Keratinocyte (primary cell): Measurements from ENCODE around the gene GLCE. TPM values are rescaled to one million over a fixed set of nuclear protein-coding genes. Genes with fewer than 3 reads are reported as not detected.

ENCODE experiments used
- DNase-seq: peaks from one replicate; pipeline ENCODE4 v3.0.0-alpha.2; 2011; ENCODE audit warnings: low read depth, missing footprints, low spot score
- FAIRE-seq: peaks from 2 replicates; lab custom pipeline; 2011; peaks lifted over from hg19 to GRCh38; lab: Jason Lieb, UNC
- H2AFZ ChIP-seq: 2 replicates; pipeline ENCODE4 v1.6.0; 2012; ENCODE audit warnings: low read length, control low read depth, inconsistent platforms; ENCODE audit not compliant: control insufficient read depth
- H3K27ac ChIP-seq: 2 replicates; pipeline ENCODE4 v1.5.1; 2011; ENCODE audit warnings: low read length; ENCODE audit not compliant: control insufficient read depth, insufficient read depth
- H3K27me3 ChIP-seq: 3 replicates; pipeline ENCODE4 v1.6.0; 2011; ENCODE audit warnings: low read length; ENCODE audit not compliant: control insufficient read depth, insufficient read depth; ENCODE audit errors: extremely low read depth
- H3K36me3 ChIP-seq, 2 experiments: 2 replicates in 1 of 2; 3 replicates in 1 of 2; pipeline ENCODE4 v1.5.1; 2011; ENCODE audit warnings: low read length in 2 of 2, mild to moderate bottlenecking in 1 of 2; ENCODE audit not compliant: control insufficient read depth in 2 of 2, insufficient read depth in 2 of 2; ENCODE audit errors: extremely low read depth in 1 of 2
- H3K4me1 ChIP-seq: 3 replicates; pipeline ENCODE4 v1.5.1; 2011; ENCODE audit warnings: low read length; ENCODE audit not compliant: control insufficient read depth, insufficient read depth; ENCODE audit errors: extremely low read depth
- H3K4me2 ChIP-seq: 3 replicates; pipeline ENCODE4 v1.6.0; 2011; ENCODE audit warnings: low read depth, low read length; ENCODE audit not compliant: control insufficient read depth, insufficient read depth; ENCODE audit errors: extremely low read depth
- H3K4me3 ChIP-seq, 3 experiments: fragments of 200-600 bp in 1 of 3; sonication (generic) in 1 of 3; 2 replicates in 2 of 3; 3 replicates in 1 of 3; pipeline ENCODE4 v1.5.1; 2011 to 2016; ENCODE audit warnings: low read length in 3 of 3, mild to moderate bottlenecking in 3 of 3, control low read depth in 2 of 3, inconsistent platforms in 1 of 3, low read depth in 1 of 3, mixed read lengths in 1 of 3, mixed run types in 1 of 3, moderate library complexity in 1 of 3; ENCODE audit not compliant: control insufficient read depth in 2 of 3, insufficient read depth in 2 of 3; ENCODE audit errors: extremely low read depth in 1 of 3
- H3K79me2 ChIP-seq: 2 replicates; pipeline ENCODE4 v1.6.0; 2012; ENCODE audit warnings: low read length; ENCODE audit not compliant: control insufficient read depth, insufficient read depth
- H3K9ac ChIP-seq: 3 replicates; pipeline ENCODE4 v1.6.0; 2011; ENCODE audit warnings: low read length; ENCODE audit not compliant: control insufficient read depth, insufficient read depth; ENCODE audit errors: extremely low read depth
- H3K9me1 ChIP-seq: 3 replicates; pipeline ENCODE4 v1.6.0; 2011; ENCODE audit warnings: low read length; ENCODE audit not compliant: control insufficient read depth, insufficient read depth; ENCODE audit errors: extremely low read depth
- H3K9me3 ChIP-seq: 2 replicates; pipeline ENCODE4 v1.5.1; 2012; ENCODE audit warnings: low read depth, low read length; ENCODE audit not compliant: control insufficient read depth
- H4K20me1 ChIP-seq: 3 replicates; pipeline ENCODE4 v1.6.0; 2011; ENCODE audit warnings: low read length; ENCODE audit not compliant: control insufficient read depth, insufficient read depth; ENCODE audit errors: extremely low read depth
- CTCF ChIP-seq, 3 experiments: IDR thresholded peaks in 1 of 3; conservative IDR thresholded peaks in 1 of 3; optimal IDR thresholded peaks in 1 of 3; 2 replicates in 2 of 3; 3 replicates in 1 of 3; pipeline versions ENCODE3 to v1.5.1; 2011; ENCODE audit warnings: low read length in 3 of 3, mild to moderate bottlenecking in 3 of 3, moderate library complexity in 2 of 3, control low read depth in 1 of 3, inconsistent platforms in 1 of 3; ENCODE audit not compliant: insufficient read depth in 2 of 3; ENCODE audit errors: extremely low read depth in 1 of 3
- EZH2 ChIP-seq: IDR thresholded peaks from one replicate; pipeline ENCODE4 v1.6.1; 2012; ENCODE audit warnings: inconsistent platforms, mild to moderate bottlenecking, low read length, moderate library complexity
- dilution Hi-C: fragments of 300-500 bp; cut with MboI; formaldehyde crosslinking; loops from one replicate; pipeline ENCODE4 v1.7.0; 2020; ENCODE audit warnings: low sequenced_read_pairs; ENCODE audit not compliant: extremely low pct_ligation_motif_present
- polyA plus RNA-seq, 5 experiments: library from polyadenylated mRNA; depleted of rRNA in 3 of 5; stranded (reverse) in 3 of 5; stranded (forward) in 1 of 5; unstranded in 1 of 5; fragments of >200 nt; gene quantifications; 1 replicate in 1 of 5; 2 replicates in 3 of 5; 3 replicates in 1 of 5; pipeline versions ENCODE4 v1.2.1 to v1.2.3, GENCODE V29; 2011 to 2012; ENCODE audit warnings: missing spikeins in 2 of 5, low read depth in 1 of 5, low replicate concordance in 1 of 5

Gene GLCE
- polyA plus RNA-seq, 1 donor (not counting 4 experiments of a cell fraction or from before 2014, with no cell fraction given) = 16.3 TPM

- DNase-seq (no peak), FAIRE-seq (no peak)
- H3K79me2 ChIP-seq = no peaks in the 10 kb centered on the region
- H3K36me3 ChIP-seq = no peaks in the 10 kb centered on the region
- no peaks in the 10 kb centered on the region for H3K27me3 ChIP-seq
- H3K4me3 ChIP-seq = no peak overlapping the region
- H3K9me1 ChIP-seq = no peaks in the 10 kb centered on the region
- H3K9me3 ChIP-seq = no peaks in the 10 kb centered on the region
- H2AFZ ChIP-seq = no peak overlapping the region
- H3K27ac ChIP-seq = no peak overlapping the region
- H3K4me1 ChIP-seq = no peaks in the 10 kb centered on the region
- dilution Hi-C loops = no loop called here
- H3K9ac ChIP-seq = no peak overlapping the region
- H3K4me2 ChIP-seq = no peak overlapping the region
- H4K20me1 ChIP-seq = no peaks in the 10 kb centered on the region
- TF ChIP-seq EZH2 (no peak), CTCF (optimal IDR thresholded peaks at IDR 0.05 in 1 of 3, IDR thresholded peaks at IDR 0.05 in 1 of 3, conservative IDR thresholded peaks at IDR 0.05 in 1 of 3; ENCODE audit: extremely low read depth in 1 of 3, insufficient read depth in 2 of 3, low read length in 3 of 3) (no peak)
These were observed 55.0 kb downstream of the GLCE start for GRCh38 chr15:69215314-69216035.

DNA sequence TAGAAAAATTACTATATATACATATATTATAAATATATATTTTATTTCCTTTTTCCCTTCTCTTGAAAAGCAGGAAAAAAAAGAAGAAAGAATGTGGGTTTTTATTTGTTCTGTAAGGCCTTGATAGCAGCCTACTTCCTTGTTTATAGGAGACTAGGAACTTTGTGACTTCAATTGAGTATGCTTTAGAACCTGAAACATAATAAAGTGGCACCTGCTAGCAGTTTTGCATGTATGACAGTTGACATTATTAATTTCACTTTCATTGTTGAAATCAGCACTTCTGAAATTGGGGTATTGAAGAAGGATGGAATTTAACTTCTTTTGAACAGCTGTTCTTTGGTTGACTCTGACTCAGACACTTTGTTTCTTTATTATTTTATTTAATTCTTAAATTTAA is 56.9 kb downstream of the GLCE start:
- Histone ChIP-seq H3K36me3 (no peaks in the 10 kb centered on the region), H2AFZ (no peak overlapping the region), H3K9me1 (no peaks in the 10 kb centered on the region), H3K27me3 (no peaks in the 10 kb centered on the region), H3K4me1 (no peaks in the 10 kb centered on the region), H3K9me3 (no peaks in the 10 kb centered on the region), H3K79me2 (no peaks in the 10 kb centered on the region), H3K9ac (no peak overlapping the region), H4K20me1 (no peaks in the 10 kb centered on the region), H3K27ac (no peak overlapping the region), H3K4me2 (no peak overlapping the region), H3K4me3 (no peak overlapping the region)
- no peak for TF ChIP-seq EZH2
- TF ChIP-seq CTCF (optimal IDR thresholded peaks at IDR 0.05 in 1 of 3, IDR thresholded peaks at IDR 0.05 in 1 of 3, conservative IDR thresholded peaks at IDR 0.05 in 1 of 3; ENCODE audit: extremely low read depth in 1 of 3, insufficient read depth in 2 of 3, low read length in 3 of 3) = no peak
- FAIRE-seq (no peak), DNase-seq (no peak)
- dilution Hi-C loops = no loop called here
